Thyroid gland (tissue), 4 donors: Measurements from ENCODE around the gene PRSS21. TPM values are rescaled to one million over a fixed set of nuclear protein-coding genes. Genes with fewer than 3 reads are reported as not detected.

ENCODE experiments used
- DNase-seq, 2 donors: peaks; one replicate each; pipeline ENCODE4 v3.0.0-alpha.2; 2019
- H3K27ac ChIP-seq, 3 donors: fragments of 200-600 bp; sonication (generic); 1 replicate in 2 of 3; 2 replicates in 1 of 3; pipeline ENCODE4 v1.5.1; 2016 to 2019; ENCODE audit warnings: mild to moderate bottlenecking in 1 of 3, moderate library complexity in 1 of 3
- H3K27me3 ChIP-seq: fragments of 200-600 bp; sonication (generic); one replicate; pipeline ENCODE4 v1.5.1; 2019
- H3K36me3 ChIP-seq, 2 donors: fragments of 200-600 bp; sonication (generic); one replicate each; pipeline ENCODE4 v1.5.1; 2016 to 2019
- H3K4me1 ChIP-seq, 2 donors: fragments of 200-600 bp; sonication (generic); one replicate each; pipeline ENCODE4 v1.5.1; 2017 to 2019
- H3K4me3 ChIP-seq, 3 donors: fragments of 200-600 bp; sonication (generic); replicated peaks in 1 of 3; 1 replicate in 2 of 3; 2 replicates in 1 of 3; pipeline ENCODE4 v1.5.1; 2016; ENCODE audit warnings: mild to moderate bottlenecking in 1 of 3
- H3K9me3 ChIP-seq: fragments of 200-600 bp; sonication (generic); one replicate; pipeline ENCODE4 v1.5.1; 2017
- POLR2A ChIP-seq, 2 donors: fragments of 450-650 bp; IDR thresholded peaks; one replicate each; pipeline ENCODE4 v1.6.1; 2017; ENCODE audit warnings: antibody characterized with exemption in 2 of 2, mild to moderate bottlenecking in 2 of 2, moderate library complexity in 1 of 2
- WGBS, 2 donors: methylation state at CpG; one replicate each; pipeline ENCODE4 v1.1.5; 2017; 5-methylcytosine and 5-hydroxymethylcytosine counted together
- intact Hi-C: fragments of 100-400 bp; cut with DNase I; formaldehyde crosslinking; loops from one replicate; pipeline ENCODE4 v1.15.1; 2023
- total RNA-seq, 4 donors: library from RNA; depleted of rRNA; stranded (reverse); fragments of >200 nt; gene quantifications; one replicate each; pipeline ENCODE4 v1.2.3, GENCODE V29; 2016
- TF ChIP-seq, protein P1 (sequence below), 6 experiments: fragments of 200-600 bp in 3 of 6; fragments of 450-650 bp in 3 of 6; sonication (generic) in 3 of 6; IDR thresholded peaks; one replicate each; pipeline ENCODE4 v1.5.1; 2016 to 2019; ENCODE audit warnings: antibody characterized with exemption in 6 of 6, mild to moderate bottlenecking in 2 of 6, inconsistent platforms in 1 of 6, moderate library complexity in 1 of 6

The PRSS21 gene
- total RNA-seq, 4 donors from 2014 or later = 0.56 TPM; not detected in 3

DNA sequence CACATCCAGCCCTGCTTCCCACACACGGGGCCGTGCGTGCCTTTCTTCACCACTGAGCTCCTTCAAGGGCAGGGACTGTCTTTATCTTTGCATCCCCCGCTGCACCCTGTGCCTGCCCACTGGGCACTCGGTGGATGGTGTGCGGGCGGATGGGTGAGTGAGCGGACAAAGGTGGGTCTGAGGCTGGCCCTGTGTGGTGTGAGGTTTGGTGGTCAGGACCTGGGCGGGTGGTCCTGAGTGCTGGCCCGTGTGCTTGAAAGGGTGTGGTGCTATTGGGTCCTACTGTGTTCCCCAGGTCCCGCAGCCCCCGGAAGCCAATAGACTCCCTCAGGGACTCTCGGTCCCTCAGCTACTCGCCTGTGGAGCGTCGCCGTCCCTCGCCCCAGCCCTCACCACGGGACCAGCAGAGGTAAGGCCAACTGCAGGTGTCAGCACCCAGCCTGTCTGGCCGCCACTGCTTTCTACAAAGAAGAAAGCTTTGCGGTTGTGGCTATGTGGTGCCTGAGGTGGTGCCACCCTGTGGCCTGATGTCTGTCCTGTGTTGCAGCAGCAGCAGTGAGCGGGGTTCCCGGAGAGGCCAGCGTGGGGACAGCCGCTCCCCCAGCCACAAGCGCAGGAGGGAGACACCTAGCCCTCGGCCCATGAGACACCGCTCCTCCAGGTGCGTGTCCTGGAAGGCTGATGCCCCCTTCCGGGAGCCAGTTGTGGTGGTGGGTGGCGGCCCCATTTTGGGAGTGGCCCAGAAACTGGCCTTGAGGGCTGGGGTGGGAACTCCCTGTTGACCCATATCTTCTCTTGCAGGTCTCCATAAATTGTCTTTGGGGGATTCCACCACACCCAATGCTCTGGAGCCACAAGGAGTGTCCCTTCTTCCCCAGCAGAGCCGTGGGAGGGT is 46.7 kb upstream of the PRSS21 start:
- H3K36me3 ChIP-seq = peaks cover 81 to 86% of the 10 kb centered on the region in 2 donors
- intact Hi-C loops = no loop called here
- 86 to 88% methylated on average over 19 to 25 of the region's 32 CpGs for WGBS, 2 donors

DNA sequence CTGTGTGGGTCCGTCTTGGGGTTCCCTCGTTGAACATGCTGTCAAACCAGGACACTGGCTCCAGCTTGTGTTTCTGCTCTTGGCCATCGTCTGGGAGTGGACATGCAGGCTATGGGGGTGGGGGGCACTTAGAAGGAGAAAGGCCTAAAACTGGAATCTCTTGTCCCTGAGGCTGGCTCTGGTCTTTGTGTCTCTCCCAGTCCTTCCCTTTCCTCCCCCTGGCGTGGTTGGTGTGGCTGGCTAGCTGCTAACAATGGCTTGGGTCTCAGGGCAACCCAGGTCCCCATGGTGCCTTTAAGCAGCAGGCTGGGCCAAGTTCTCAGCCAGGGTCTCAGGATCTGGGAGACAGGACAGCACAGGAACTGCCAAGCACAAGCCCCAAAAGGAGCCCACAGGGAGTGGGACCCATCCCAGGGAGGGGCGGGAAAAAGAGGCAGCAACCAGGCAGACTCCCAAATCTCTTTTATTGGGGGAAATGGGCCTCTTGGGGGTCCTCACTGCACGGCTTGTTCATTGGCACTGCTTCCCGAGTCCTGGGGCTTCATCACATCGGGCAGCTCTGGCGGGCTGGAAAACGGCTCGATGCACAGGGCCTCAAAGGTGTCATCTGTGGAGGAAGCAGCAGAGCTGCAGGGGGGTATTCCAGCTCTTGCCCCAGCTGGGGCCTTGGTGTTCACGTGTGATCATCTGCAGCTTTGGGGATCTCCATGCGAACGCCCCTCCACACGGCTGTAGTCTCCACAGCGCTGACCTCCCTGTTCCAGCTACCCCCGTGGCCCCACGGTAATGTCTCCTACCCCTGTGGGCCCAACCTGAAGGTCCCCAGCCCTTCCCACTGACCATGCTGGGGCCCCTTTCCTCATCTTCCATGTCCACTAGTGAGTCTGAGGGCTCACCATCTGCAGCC is 45.3 kb upstream of the PRSS21 start:
- H3K27ac ChIP-seq = no peak overlapping the region
- TF ChIP-seq POLR2A (IDR thresholded peaks at IDR 0.05) = no peak
- TF ChIP-seq, protein P1, sequence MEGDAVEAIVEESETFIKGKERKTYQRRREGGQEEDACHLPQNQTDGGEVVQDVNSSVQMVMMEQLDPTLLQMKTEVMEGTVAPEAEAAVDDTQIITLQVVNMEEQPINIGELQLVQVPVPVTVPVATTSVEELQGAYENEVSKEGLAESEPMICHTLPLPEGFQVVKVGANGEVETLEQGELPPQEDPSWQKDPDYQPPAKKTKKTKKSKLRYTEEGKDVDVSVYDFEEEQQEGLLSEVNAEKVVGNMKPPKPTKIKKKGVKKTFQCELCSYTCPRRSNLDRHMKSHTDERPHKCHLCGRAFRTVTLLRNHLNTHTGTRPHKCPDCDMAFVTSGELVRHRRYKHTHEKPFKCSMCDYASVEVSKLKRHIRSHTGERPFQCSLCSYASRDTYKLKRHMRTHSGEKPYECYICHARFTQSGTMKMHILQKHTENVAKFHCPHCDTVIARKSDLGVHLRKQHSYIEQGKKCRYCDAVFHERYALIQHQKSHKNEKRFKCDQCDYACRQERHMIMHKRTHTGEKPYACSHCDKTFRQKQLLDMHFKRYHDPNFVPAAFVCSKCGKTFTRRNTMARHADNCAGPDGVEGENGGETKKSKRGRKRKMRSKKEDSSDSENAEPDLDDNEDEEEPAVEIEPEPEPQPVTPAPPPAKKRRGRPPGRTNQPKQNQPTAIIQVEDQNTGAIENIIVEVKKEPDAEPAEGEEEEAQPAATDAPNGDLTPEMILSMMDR (IDR thresholded peaks at IDR 0.05) = no peak
- H3K27me3 ChIP-seq = no peaks in the 10 kb centered on the region
- H3K9me3 ChIP-seq = no peaks in the 10 kb centered on the region
- no peak overlapping the region for H3K4me3 ChIP-seq
- H3K36me3 ChIP-seq = peaks cover 66 to 71% of the 10 kb centered on the region in 2 donors
- DNase-seq = no peak
- 78% methylated on average over 18 of the region's 18 CpGs for WGBS, 2 donors
- intact Hi-C loops = no loop called here
- H3K4me1 ChIP-seq = peaks cover 9% of the 10 kb centered on the region in 2 donors

More for the DNA sequence above, 46.7 kb upstream of the PRSS21 start:
- no peak for DNase-seq
- no peak for TF ChIP-seq POLR2A (IDR thresholded peaks at IDR 0.05)
- TF ChIP-seq, protein P1 (IDR thresholded peaks at IDR 0.05) = no peak
- Histone ChIP-seq H3K27ac (no peak overlapping the region), H3K4me1 (no peaks in the 10 kb centered on the region), H3K27me3 (no peaks in the 10 kb centered on the region), H3K9me3 (no peaks in the 10 kb centered on the region), H3K4me3 (no peak overlapping the region)

- no peak for DNase-seq
- intact Hi-C loops = no loop called here
- no peak overlapping the region for H3K27ac ChIP-seq
- no peaks in the 10 kb centered on the region for H3K27me3 ChIP-seq
- 86 to 89% methylated on average over 10 to 12 of the region's 12 CpGs for whole genome bisulfite sequencing, 2 donors
- no peak for TF ChIP-seq POLR2A (IDR thresholded peaks at IDR 0.05)
- TF ChIP-seq, protein P1 (IDR thresholded peaks at IDR 0.05) = no peak
- peaks cover 50 to 55% of the 10 kb centered on the region in 2 donors for H3K36me3 ChIP-seq
- no peak overlapping the region for H3K4me3 ChIP-seq
- no peaks in the 10 kb centered on the region for H3K9me3 ChIP-seq
- peaks cover 12 to 13% of the 10 kb centered on the region in 2 donors for H3K4me1 ChIP-seq
These were observed 43.7 kb upstream of the PRSS21 start for GRCh38 chr16:2773188-2773968.

DNA sequence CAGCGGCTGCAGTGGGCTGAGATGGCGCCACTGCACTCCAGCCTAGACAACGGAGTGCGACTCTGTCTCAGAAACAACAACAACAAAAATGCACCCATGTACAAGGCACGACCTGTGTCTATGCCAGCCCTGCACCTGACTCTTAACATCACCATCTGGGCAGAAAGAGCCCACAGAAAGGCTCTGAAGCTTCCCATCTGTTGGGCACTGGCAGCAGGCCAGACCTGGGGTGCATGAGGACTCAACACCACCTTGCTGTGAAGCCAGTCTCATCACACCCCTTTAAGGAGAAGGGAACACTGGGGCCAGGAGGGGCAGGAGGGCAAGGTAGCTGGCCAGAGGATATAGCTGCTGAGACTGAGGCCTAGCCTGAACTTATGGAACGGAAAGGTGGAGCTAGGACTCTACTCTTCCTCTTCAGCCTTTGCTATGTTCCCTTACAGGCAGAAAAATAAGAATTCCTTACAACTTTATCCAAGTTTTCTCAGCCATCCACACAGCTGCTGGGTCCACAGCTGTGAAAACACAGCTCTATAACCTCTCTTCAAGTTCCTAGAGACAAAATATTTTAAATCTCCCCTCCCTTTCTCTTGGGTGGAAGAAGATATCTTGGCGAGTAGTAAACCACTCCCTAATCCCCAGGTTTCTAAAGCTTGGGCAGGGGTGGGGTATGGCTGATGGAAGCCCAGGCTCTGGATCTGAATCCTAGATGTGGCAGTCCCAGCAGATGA is 42.7 kb upstream of the PRSS21 start:
- intact Hi-C loops = no loop called here
- TF ChIP-seq, protein P1 (IDR thresholded peaks at IDR 0.05) = no peak
- no peak for TF ChIP-seq POLR2A (IDR thresholded peaks at IDR 0.05)
- Histone ChIP-seq H3K27ac (no peak overlapping the region), H3K9me3 (no peaks in the 10 kb centered on the region), H3K36me3 (peaks cover 41 to 46% of the 10 kb centered on the region in 2 donors), H3K27me3 (no peaks in the 10 kb centered on the region), H3K4me1 (peaks cover 18 to 19% of the 10 kb centered on the region in 2 donors), H3K4me3 (no peak overlapping the region)
- WGBS, 2 donors = 71 to 80% methylated on average over 6 to 7 of the region's 7 CpGs
- no peak for DNase-seq
